ENCODE results near the gene TAS2R39. TPM values are rescaled to one million over a fixed set of nuclear protein-coding genes. Genes with fewer than 3 reads are reported as not detected.

TAS2R39 gene
- total and polyA plus RNA-seq, 10 donors = not detected

- intact Hi-C loops (cut with DNase I; ENCODE audit: low total_unique reads) = no loop called here
- 71 to 92% (median 84%) methylated on average over 2 of the region's 2 CpGs for WGBS, 5 donors
- Histone ChIP-seq H3K4me1 (peaks cover 0 to 11% (median 0%) of the 10 kb centered on the region in 6 donors), H3K4me3 (no peak overlapping the region), H3K27me3 (replicated peaks in 1 of 7) (peaks cover 0 to 5% (median 0%) of the 10 kb centered on the region in 7 donors), H3K36me3 (no peaks in the 10 kb centered on the region), H3K9me3 (no peaks in the 10 kb centered on the region), H3K27ac (peak overlapping the region in 3 of 8 donors; percentile 84 to 94 (median 87))
- TF ChIP-seq POLR2A (IDR thresholded peaks at IDR 0.05) (no peak), CTCF (IDR thresholded peaks at IDR 0.05 in 8 of 11, conservative IDR thresholded peaks at IDR 0.05 in 3 of 11) (no peak), POLR2AphosphoS5 (IDR thresholded peaks at IDR 0.05) (no peak)
- no peak for DNase-seq
Observed at GRCh38 chr7:143221286-143221685, 38.1 kb downstream of the TAS2R39 start.

GRCh38 chr7:143221737-143222136 lies 38.5 kb downstream of the TAS2R39 start, which contains the start of gene TAS2R40:
TAS2R40 (plus strand) TSS chr7:143222037; CDS start chr7:143222079, 42 bp downstream.
- H3K36me3 ChIP-seq = no peaks in the 10 kb centered on the region
- 83 to 93% (median 90%) methylated on average over 3 of the region's 3 CpGs for WGBS, 5 donors
- TF ChIP-seq POLR2AphosphoS5 (IDR thresholded peaks at IDR 0.05) (no peak), CTCF (IDR thresholded peaks at IDR 0.05 in 8 of 11, conservative IDR thresholded peaks at IDR 0.05 in 3 of 11) (no peak), POLR2A (IDR thresholded peaks at IDR 0.05) (no peak)
- peaks cover 0 to 5% (median 0%) of the 10 kb centered on the region in 7 donors for H3K27me3 ChIP-seq (replicated peaks in 1 of 7)
- intact Hi-C loops (cut with DNase I; ENCODE audit: low total_unique reads) = no loop called here
- H3K27ac ChIP-seq = peak within 1 kb of the TSS in 7 of 8 donors; percentile 73 to 94 (median 84)
- peak within 1 kb of the TSS in 1 of 8 donors; percentile 12 for H3K4me3 ChIP-seq
- DNase-seq = no peak
- no peaks in the 10 kb centered on the region for H3K9me3 ChIP-seq
- H3K4me1 ChIP-seq = peaks cover 0 to 11% (median 0%) of the 10 kb centered on the region in 6 donors

GRCh38 chr7:143222782-143223181 lies 39.6 kb downstream of the TAS2R39 start:
- H3K27ac ChIP-seq = peak overlapping the region in 7 of 8 donors; percentile 73 to 94 (median 84)

More at GRCh38 chr7:143222782-143223181, 39.6 kb downstream of the TAS2R39 start:
- Histone ChIP-seq H3K4me3 (peak overlapping the region in 1 of 8 donors; percentile 12), H3K9me3 (no peaks in the 10 kb centered on the region), H3K27me3 (replicated peaks in 1 of 7) (peaks cover 0 to 5% (median 0%) of the 10 kb centered on the region in 7 donors), H3K36me3 (no peaks in the 10 kb centered on the region), H3K4me1 (peaks cover 0 to 11% (median 0%) of the 10 kb centered on the region in 6 donors)
- 38 to 63% (median 56%) methylated on average over 7 of the region's 7 CpGs for WGBS, 5 donors
- peak; percentile 88 for DNase-seq
- intact Hi-C loops (cut with DNase I; ENCODE audit: low total_unique reads) = no loop called here
- TF ChIP-seq POLR2A (IDR thresholded peaks at IDR 0.05) = no peak
- TF ChIP-seq POLR2AphosphoS5 (IDR thresholded peaks at IDR 0.05) = peak in 1 of 3 donors; percentile 70
- peak in 4 of 11 experiments; percentile 6 to 45 (median 24) for TF ChIP-seq CTCF (IDR thresholded peaks at IDR 0.05 in 8 of 11, conservative IDR thresholded peaks at IDR 0.05 in 3 of 11)
